Astrocyte of the hippocampus (primary cell): ENCODE results near the gene ETS1.

ENCODE experiments used
- DNase-seq: peaks from one replicate; pipeline ENCODE4 v3.0.0; 2011; ENCODE audit warnings: low read depth, low spot score

ETS1 gene

GRCh38 chr11:128519338-128519737 is 68.0 kb downstream of the ETS1 start:
- no peak for DNase-seq

- peak; percentile 68 for DNase-seq
Observed at GRCh38 chr11:128518493-128519207, 68.7 kb downstream of the ETS1 start.

- DNase-seq = peak; percentile 80
Observed at GRCh38 chr11:128517451-128518230, 69.7 kb downstream of the ETS1 start.

GRCh38 chr11:128516886-128517285 is 70.5 kb downstream of the ETS1 start:
- no peak for DNase-seq

GRCh38 chr11:128515826-128516778 is 71.3 kb downstream of the ETS1 start:
- no peak for DNase-seq

- DNase-seq = no peak
Observed at GRCh38 chr11:128515086-128515485, 72.3 kb downstream of the ETS1 start.

- DNase-seq = no peak
Observed at GRCh38 chr11:128513915-128514681, 73.3 kb downstream of the ETS1 start.

GRCh38 chr11:128512474-128512996 is 74.8 kb downstream of the ETS1 start:
- no peak for DNase-seq

GRCh38 chr11:128511712-128512111 is 75.6 kb downstream of the ETS1 start:
- no peak for DNase-seq

GRCh38 chr11:128509621-128510389 is 77.6 kb downstream of the ETS1 start:
- DNase-seq = no peak

GRCh38 chr11:128508770-128509510 is 78.4 kb downstream of the ETS1 start:
- no peak for DNase-seq

GRCh38 chr11:128507936-128508335 is 79.4 kb downstream of the ETS1 start:
- no peak for DNase-seq

GRCh38 chr11:128506999-128507611 is 80.3 kb downstream of the ETS1 start:
- DNase-seq = peak; percentile 92

GRCh38 chr11:128506356-128506755 is 81.0 kb downstream of the ETS1 start:
- DNase-seq = no peak

GRCh38 chr11:128505449-128506065 is 81.8 kb downstream of the ETS1 start:
- no peak for DNase-seq

GRCh38 chr11:128504486-128504885 is 82.9 kb downstream of the ETS1 start:
- DNase-seq = no peak

- DNase-seq = peak; percentile 77
Observed at GRCh38 chr11:128503245-128503991, 83.9 kb downstream of the ETS1 start.

- DNase-seq = peak; percentile 89
Observed at GRCh38 chr11:128502726-128503125, 84.6 kb downstream of the ETS1 start.
